K562 (cell line): ENCODE measurements around the gene CRABP1. TPM values are rescaled to one million over a fixed set of nuclear protein-coding genes. Genes with fewer than 3 reads are reported as not detected.

Source experiments
- ATAC-seq: fragments of 200-7000 bp; cut with Tn5 transposase; 3 replicates; pipeline ENCODE4 v1.9.1; 2020; ENCODE audit warnings: moderate library complexity
- BruUV-seq: library from RNA; stranded (reverse); fragments of 400-500 nt; replicated peaks from 2 replicates; lab custom pipeline; 2021; lab: Mats Ljungman, UMichigan
- CTCF ChIA-PET: fragments of 300-600 bp; formaldehyde crosslinking; extraction: SDS; loops from one replicate; lab custom pipeline; 2021; ENCODE audit warnings: low intra/inter-chr PET ratio; lab: Yijun Ruan, JAX
- POLR2A ChIA-PET: fragments of 300-600, 350-650 bp; sonication (Branson Sonifier 250); formaldehyde crosslinking; extraction: SDS; loops from one replicate; lab custom pipeline; 2021; ENCODE audit warnings: antibody characterized with exemption, inconsistent platforms; lab: Yijun Ruan, JAX
- DNase-seq, 4 experiments: peaks; one replicate each; pipeline versions ENCODE4 v3.0.0 to v3.0.0-alpha.2; 2011 to 2018; ENCODE audit warnings: low spot score in 3 of 4, mixed read lengths in 3 of 4; ENCODE audit errors: extremely low read depth in 1 of 4
- FAIRE-seq: peaks from 2 replicates; lab custom pipeline; 2011; peaks lifted over from hg19 to GRCh38; lab: Jason Lieb, UNC
- H2AFZ ChIP-seq: 2 replicates; pipeline ENCODE4 v1.6.0; 2011; ENCODE audit warnings: low read depth, low read length, control low read depth, inconsistent platforms
- H3K27ac ChIP-seq: fragments of 200-600 bp; 3 replicates; pipeline ENCODE4 v1.8.0; 2011; ENCODE audit warnings: low read depth, mild to moderate bottlenecking, control low read depth, inconsistent platforms, low read length, moderate library complexity, mixed read lengths; ENCODE audit errors: extremely low read depth
- H3K27me3 ChIP-seq, 2 experiments: fragments of 300-600 bp in 1 of 2; 2 replicates in 1 of 2; 3 replicates in 1 of 2; pipeline versions ENCODE4 v1.6.0 to v1.8.0; 2011; ENCODE audit warnings: inconsistent platforms in 2 of 2, low read length in 2 of 2, mild to moderate bottlenecking in 1 of 2, mixed read lengths in 1 of 2, moderate library complexity in 1 of 2; ENCODE audit not compliant: control insufficient read depth in 2 of 2, insufficient read depth in 2 of 2
- H3K36me3 ChIP-seq: fragments of 300-600 bp; 3 replicates; pipeline ENCODE4 v1.8.0; 2011; ENCODE audit warnings: mild to moderate bottlenecking, low read length, inconsistent platforms; ENCODE audit not compliant: control insufficient read depth, insufficient read depth
- H3K4me1 ChIP-seq, 2 experiments: fragments of 200-600 bp in 1 of 2; replicated peaks in 1 of 2; 2 replicates in 1 of 2; 3 replicates in 1 of 2; pipeline versions ENCODE4 v1.5.1 to v1.8.0; 2011; ENCODE audit warnings: inconsistent platforms in 2 of 2, low read length in 2 of 2, mild to moderate bottlenecking in 1 of 2, mixed read lengths in 1 of 2, moderate library complexity in 1 of 2; ENCODE audit not compliant: control insufficient read depth in 2 of 2, insufficient read depth in 2 of 2
- H3K4me2 ChIP-seq: 2 replicates; pipeline ENCODE4 v1.6.1; 2011; ENCODE audit warnings: low read length, control low read depth, inconsistent platforms, mixed read lengths; ENCODE audit not compliant: insufficient read depth
- H3K4me3 ChIP-seq: fragments of 200-600 bp; sonication (generic), shearing (Covaris generic); 2 replicates; pipeline ENCODE4 v1.5.1; 2016; ENCODE audit warnings: control low read depth, inconsistent platforms
- H3K79me2 ChIP-seq: fragments of 200-600 bp; 3 replicates; pipeline ENCODE4 v1.8.0; 2011; ENCODE audit warnings: low read length, inconsistent platforms; ENCODE audit not compliant: control insufficient read depth, insufficient read depth
- H3K9ac ChIP-seq, 2 experiments: 2 replicates each; pipeline versions ENCODE4 v1.6.0 to v1.6.1; 2011; ENCODE audit warnings: low read depth in 2 of 2, low read length in 2 of 2, control low read depth in 1 of 2, inconsistent platforms in 1 of 2, mild to moderate bottlenecking in 1 of 2, mixed read lengths in 1 of 2; ENCODE audit not compliant: insufficient read depth in 1 of 2
- H3K9me1 ChIP-seq: one replicate; pipeline ENCODE4 v1.6.0; 2011; ENCODE audit warnings: inconsistent platforms, mild to moderate bottlenecking, low read length, moderate library complexity; ENCODE audit not compliant: control insufficient read depth, insufficient read depth
- H3K9me3 ChIP-seq: replicated peaks from 2 replicates; pipeline ENCODE4 v1.5.1; 2011; ENCODE audit warnings: low read depth, low read length, inconsistent platforms; ENCODE audit not compliant: control insufficient read depth, insufficient read depth
- H4K20me1 ChIP-seq: replicated peaks from 2 replicates; pipeline ENCODE4 v1.6.1; 2011; ENCODE audit warnings: low read length, inconsistent platforms, mixed read lengths; ENCODE audit not compliant: control insufficient read depth, insufficient read depth
- HDAC3 ChIP-seq: fragments of 450-650 bp; IDR thresholded peaks from 2 replicates; pipeline ENCODE4 v1.6.1; 2018; ENCODE audit warnings: borderline replicate concordance, mild to moderate bottlenecking, moderate library complexity; ENCODE audit not compliant: partially characterized antibody
- HNRNPLL ChIP-seq: fragments of 200-400 bp; formaldehyde crosslinking; IDR thresholded peaks from 2 replicates; pipeline ENCODE4 v1.6.1; 2017; ENCODE audit warnings: low read length, low read depth, mild to moderate bottlenecking; ENCODE audit not compliant: poor library complexity, severe bottlenecking
- IRF9 ChIP-seq: fragments of 450-650 bp; IDR thresholded peaks from 2 replicates; pipeline ENCODE4 v1.6.1; 2016; ENCODE audit warnings: missing biosample characterization, missing genetic modification characterization
- NFRKB ChIP-seq: fragments of 450-650 bp; IDR thresholded peaks from 2 replicates; pipeline ENCODE4 v1.6.1; 2016; ENCODE audit warnings: low read depth
- NR2C2 ChIP-seq, 2 experiments: fragments of 200-800 bp in 1 of 2; sonication (Bioruptor generic) in 1 of 2; sonication (generic) in 1 of 2; formaldehyde crosslinking in 1 of 2; IDR thresholded peaks; 2 replicates each; pipeline versions ENCODE4 v1.6.1 to v1.8.0; 2016 to 2022; ENCODE audit warnings: mild to moderate bottlenecking in 1 of 2, missing compliant biosample characterization in 1 of 2, missing genetic modification characterization in 1 of 2, missing genetic modification reagents in 1 of 2
- SREBF2 ChIP-seq: sonication (generic); formaldehyde crosslinking; IDR thresholded peaks from 2 replicates; pipeline ENCODE4 v1.4.0; 2020; ENCODE audit warnings: mild to moderate bottlenecking, missing genetic modification reagents
- SRSF7 ChIP-seq: fragments of 200-400 bp; formaldehyde crosslinking; optimal IDR thresholded peaks from 2 replicates; pipeline ENCODE3; 2017; ENCODE audit warnings: mild to moderate bottlenecking, low read depth, low read length
- TCF15 ChIP-seq: fragments of 250-450 bp; sonication (Bioruptor Pico); IDR thresholded peaks from 2 replicates; pipeline ENCODE4 v1.8.0; 2022; ENCODE audit warnings: moderate library complexity, mild to moderate bottlenecking, inconsistent platforms
- U2AF2 ChIP-seq: fragments of 200-400 bp; formaldehyde crosslinking; optimal IDR thresholded peaks from 2 replicates; pipeline ENCODE3; 2017; ENCODE audit warnings: low read depth, mild to moderate bottlenecking, low read length
- ZNF3 ChIP-seq: fragments of 250-450 bp; sonication (Bioruptor Pico); IDR thresholded peaks from 2 replicates; pipeline ENCODE4 v1.5.0; 2021; ENCODE audit warnings: mild to moderate bottlenecking, moderate library complexity
- WGBS: fragments of 100-300 bp; shearing (Covaris generic); methylation state at CpG from one replicate; pipeline ENCODE4 v1.1.6; 2016; ENCODE audit warnings: low coverage, mixed read lengths; ENCODE audit not compliant: insufficient coverage; ENCODE audit errors: missing lambda C conversion rate; 5-methylcytosine and 5-hydroxymethylcytosine counted together
- in situ Hi-C: fragments of 300-500 bp; cut with MboI; formaldehyde crosslinking; loops from 4 replicates; pipeline ENCODE4 v1.15.0; 2018; ENCODE audit warnings: inconsistent platforms, mixed read lengths
- intact Hi-C: fragments of 100-400 bp; cut with micrococcal nuclease; formaldehyde crosslinking; loops from 2 replicates; pipeline ENCODE4 v1.14.2; 2022
- polyA plus RNA-seq, 8 experiments: library from polyadenylated mRNA; depleted of rRNA in 4 of 8; stranded (reverse) in 5 of 8; unstranded in 3 of 8; fragments of >200 nt; fragmentation: Nextera tagmentation in 2 of 8; fragmentation: Illumina TruSeq in 1 of 8; extraction: Ambion mirVana in 2 of 8; extraction: Trizol in 1 of 8; gene quantifications; 2 replicates each; pipeline versions ENCODE4 v1.2.1 to v1.2.3, GENCODE V29; 2011 to 2014; ENCODE audit warnings: inconsistent platforms in 1 of 8, missing spikeins in 1 of 8
- total RNA-seq, 7 experiments: library from RNA; depleted of rRNA in 6 of 7; stranded (reverse); fragments of >200 nt in 6 of 7; fragmentation: Illumina TruSeq in 2 of 7; extraction: Trizol in 2 of 7; gene quantifications; 2 replicates each; pipeline versions ENCODE4 v1.2.1 to v1.2.3, GENCODE V29; 2011 to 2021; ENCODE audit warnings: low replicate concordance in 1 of 7

The CRABP1 gene
- total and polyA plus RNA-seq, 9 of the 15 experiments (the other 6 are each of a cell fraction or from before 2014, with no cell fraction given) = 0.60 TPM; not detected in 8

DNA sequence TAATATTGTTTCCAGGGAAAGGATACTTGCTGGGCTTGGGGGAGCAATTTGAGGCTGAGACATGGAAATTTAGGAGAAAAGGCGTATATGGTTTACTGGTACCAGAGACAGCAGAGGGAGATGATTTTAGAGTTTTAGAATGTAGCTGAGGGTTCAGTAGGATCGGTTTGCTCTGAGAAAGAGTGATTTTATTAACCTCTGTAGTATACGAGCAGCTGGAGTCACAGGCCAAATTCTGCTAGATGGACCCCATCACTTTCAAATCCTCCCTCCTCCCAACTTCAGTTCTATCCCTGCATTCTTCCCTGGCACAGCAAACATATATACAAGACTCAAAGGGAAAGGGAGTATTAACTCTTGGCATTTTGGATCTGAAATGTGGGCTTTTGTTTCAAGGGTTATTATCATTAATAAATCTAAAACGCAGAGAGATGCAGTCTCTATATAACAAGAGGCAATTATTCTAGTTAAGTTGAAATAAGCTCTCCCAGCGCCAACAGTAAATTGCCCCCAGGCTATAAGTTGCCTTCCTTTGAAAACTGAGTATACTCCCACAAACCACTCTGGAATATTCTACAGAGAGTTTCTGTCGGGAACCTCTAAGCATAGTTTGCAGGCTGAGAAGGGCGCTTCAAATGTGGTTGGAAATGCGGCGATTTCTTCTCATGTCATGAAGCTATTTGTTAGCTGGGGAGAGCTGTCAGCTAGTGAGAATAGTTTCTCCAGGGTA lies 5.4 kb downstream of the CRABP1 start:
- Histone ChIP-seq H3K27ac (no peak overlapping the region), H2AFZ (no peak overlapping the region), H3K4me3 (no peak overlapping the region), H3K4me2 (no peak overlapping the region), H3K27me3 (peaks cover 55 to 62% of the 10 kb centered on the region in 2 experiments), H3K4me1 (peaks cover 0 to 9% of the 10 kb centered on the region in 2 experiments; a peak in 2 of 5 replicates), H3K9me3 (no peaks in the 10 kb centered on the region), H3K9me1 (no peaks in the 10 kb centered on the region), H3K9ac (no peak overlapping the region), H3K79me2 (no peaks in the 10 kb centered on the region), H3K36me3 (no peaks in the 10 kb centered on the region), H4K20me1 (no peaks in the 10 kb centered on the region)
- WGBS = 1% methylated on average over 9 of the region's 9 CpGs
- no TSS peak for BruUV-seq
- ATAC-seq = no peak
- POLR2A ChIA-PET = interaction anchor here (0.5 kb wide), 1 partner anchor 152 kb away, joined by 3 read pairs; no protein-coding TSS in a partner anchor
- CTCF ChIA-PET = no interaction called here
- no peak for TF ChIP-seq NFRKB
- no peak for TF ChIP-seq NR2C2 (CRISPR knock-in tag; IDR thresholded peaks at IDR 0.05)
- no peak for TF ChIP-seq NR2C2 (tag; IDR thresholded peaks at IDR 0.05)
- TF ChIP-seq U2AF2 = no peak
- no peak for TF ChIP-seq HDAC3
- TF ChIP-seq SRSF7 = no peak
- TF ChIP-seq HNRNPLL = no peak
- no peak for TF ChIP-seq IRF9 (tag)
- no peak for TF ChIP-seq TCF15 (CRISPR knock-in tag)
- no peak for TF ChIP-seq SREBF2 (CRISPR knock-in tag)
- TF ChIP-seq ZNF3 (CRISPR knock-in tag) = no peak
- in situ Hi-C loops (no loop called here), intact Hi-C loops (no loop called here)
- FAIRE-seq = no peak
- DNase-seq = no peak
